HG03103 (cell line): Measurements from ENCODE around the gene ACVR2B.

Source experiments
- ATAC-seq: cut with Tn5 transposase; IDR thresholded peaks from one replicate; pipeline ENCODE4 v1.9.1; 2021; ENCODE audit warnings: low read depth; ENCODE audit not compliant: unreplicated experiment

The ACVR2B gene

DNA sequence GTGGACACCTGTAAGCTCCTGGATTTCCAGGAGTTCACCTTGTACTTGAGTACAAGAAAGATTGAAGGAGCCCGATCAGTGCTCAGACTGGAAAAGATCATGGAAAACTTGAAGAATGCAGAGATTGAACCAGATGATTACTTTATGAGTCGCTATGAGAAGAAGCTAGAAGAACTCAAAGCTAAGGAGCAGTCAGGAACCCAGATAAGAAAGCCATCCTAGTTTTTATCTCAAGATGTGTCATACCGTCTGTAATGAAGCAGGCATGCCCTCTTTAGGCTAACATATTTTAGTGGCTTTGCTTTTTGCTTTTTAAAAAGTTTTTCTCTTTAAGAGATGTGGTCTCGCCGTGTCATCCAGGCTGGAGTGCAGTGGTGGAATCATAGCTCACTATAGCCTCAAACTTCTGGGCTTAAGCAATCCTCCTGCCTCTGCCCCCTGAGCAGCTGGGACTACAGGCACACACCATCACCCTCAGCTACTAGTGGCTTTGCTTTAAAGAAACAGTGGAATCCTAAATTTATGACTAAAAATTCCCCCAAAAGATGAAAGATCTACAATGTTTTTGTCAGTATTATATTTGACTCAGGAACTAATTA, 70.5 kb downstream of the ACVR2B start:
- ATAC-seq = no peak

DNA sequence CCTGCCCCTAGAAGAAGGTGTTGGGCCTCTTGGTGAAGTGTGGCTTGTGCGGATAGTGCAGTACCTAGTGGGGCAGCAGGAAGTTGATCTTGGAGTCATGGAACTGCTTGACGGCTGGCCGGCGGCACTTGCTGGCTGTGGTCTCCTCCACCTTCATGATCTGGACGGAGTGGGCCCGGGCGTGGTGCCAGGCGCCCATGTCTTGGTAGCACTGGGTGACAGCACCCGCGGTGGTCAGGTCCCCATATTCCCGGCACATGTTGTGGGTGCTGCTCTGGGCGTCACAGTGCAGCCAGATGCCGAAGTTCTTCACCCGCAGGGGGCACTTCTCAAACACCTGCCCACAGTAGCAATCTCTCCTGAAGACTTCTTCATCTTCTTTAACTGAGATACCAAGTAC, 73.1 kb downstream of the ACVR2B start:
- ATAC-seq = no peak

DNA sequence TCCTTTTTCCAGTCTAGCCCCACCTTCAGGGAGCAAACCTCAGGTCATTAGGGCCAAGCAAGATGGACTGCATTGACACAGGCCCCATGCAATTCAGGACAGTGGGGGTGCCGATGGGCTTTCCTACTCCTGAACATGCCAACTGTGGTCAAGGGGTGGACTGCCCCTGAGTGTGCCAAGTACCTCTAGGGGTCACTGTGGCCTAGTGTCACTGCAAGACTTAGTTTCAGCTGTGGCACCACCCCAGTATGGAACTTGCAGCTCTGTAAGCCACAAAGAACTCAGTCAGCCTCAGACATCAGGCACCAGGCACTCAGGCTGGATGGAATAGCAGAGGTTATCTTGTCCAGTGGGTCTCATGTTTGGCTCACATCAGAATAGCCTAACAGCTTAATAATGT, 74.8 kb downstream of the ACVR2B start:
- no peak for ATAC-seq

DNA sequence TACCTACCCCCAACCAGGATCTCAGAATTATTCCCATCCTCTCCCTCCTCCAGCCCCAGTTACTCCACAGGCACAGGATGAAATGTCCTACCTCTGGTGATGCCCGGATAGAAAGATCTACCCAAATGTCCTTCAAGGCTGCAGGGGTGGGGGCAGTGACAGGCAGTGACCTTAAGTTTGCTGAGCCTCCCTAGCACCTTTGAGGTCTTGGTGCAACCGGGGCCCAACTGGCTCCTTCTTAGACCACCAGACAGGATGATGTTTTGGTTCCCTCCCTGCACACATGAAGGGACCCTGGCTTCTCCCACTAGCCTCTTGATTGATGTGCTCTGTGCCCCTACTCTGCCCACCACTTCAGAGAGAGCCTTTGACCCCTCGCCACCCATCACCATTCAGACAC, 78.8 kb downstream of the ACVR2B start:
- ATAC-seq = no peak

DNA sequence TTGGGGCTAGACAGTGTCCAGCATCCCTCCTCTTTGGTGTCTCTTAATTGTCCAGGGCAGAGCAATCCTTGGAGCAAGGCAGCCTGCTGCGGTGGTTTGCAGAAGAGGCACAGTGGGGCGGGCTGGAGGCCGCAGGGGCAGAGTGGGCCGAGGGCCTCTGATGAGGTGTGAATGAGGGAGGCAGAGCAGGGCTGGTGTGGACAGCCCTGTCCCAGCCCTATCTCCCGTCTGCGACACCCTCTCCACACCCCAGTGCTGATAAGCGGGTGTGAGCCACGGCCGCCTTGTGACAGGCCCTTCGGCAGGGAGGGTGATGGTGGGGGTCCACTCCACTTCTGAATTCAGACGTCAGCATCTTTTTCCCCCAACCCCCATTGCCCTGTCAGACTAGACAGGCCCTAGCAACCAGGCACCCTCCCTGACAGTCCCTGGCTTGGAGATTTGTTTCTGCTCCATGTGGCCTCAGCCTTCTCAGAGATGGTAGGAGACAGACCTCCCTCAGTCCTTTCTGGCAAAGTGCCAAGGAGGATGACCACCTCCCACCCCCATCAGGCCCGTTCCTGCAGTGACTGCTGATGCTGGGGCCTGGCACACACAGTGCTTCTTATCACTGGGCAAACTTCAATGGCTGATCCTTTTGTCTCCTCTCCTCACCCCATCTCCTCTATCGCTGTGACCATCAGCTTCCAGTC, 79.7 kb downstream of the ACVR2B start:
- ATAC-seq = no peak

DNA sequence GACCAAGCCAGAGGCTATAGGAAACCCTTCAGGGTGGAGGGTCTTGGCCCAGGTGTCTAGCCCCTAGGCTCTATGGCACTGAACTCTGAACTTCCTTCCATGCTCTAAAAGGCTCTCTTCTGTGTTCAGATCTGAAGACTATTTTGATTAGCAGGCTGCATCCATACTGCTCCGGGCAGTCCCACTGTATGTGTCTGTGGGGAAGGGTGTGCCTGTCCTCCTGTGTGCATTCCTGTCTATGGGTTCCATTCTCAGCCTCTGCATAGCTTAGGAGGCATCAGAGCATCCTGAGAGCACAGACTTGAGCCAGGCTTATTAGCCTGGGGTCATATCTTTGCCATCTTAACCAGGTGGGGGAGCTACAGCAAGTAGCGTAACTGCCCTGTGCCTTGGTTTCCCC, 80.5 kb downstream of the ACVR2B start:
- ATAC-seq = no peak

DNA sequence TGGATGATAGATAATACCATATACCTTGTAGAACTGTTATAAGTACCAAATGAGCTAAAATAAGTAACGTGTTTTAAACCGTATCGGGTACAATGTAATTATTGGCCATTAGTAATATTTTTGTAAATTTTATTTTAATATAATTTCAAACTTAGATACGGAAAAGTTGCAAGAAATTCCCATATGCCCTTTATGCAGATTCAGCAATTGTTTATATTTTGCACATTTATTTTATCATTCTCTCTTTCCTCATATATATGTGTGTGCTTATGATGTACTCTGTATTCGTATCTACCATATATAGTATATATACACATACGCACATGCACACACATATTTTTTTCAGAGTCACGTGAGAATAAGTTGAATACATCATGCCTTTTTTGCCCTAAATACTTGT, 80.9 kb downstream of the ACVR2B start:
- ATAC-seq = no peak

DNA sequence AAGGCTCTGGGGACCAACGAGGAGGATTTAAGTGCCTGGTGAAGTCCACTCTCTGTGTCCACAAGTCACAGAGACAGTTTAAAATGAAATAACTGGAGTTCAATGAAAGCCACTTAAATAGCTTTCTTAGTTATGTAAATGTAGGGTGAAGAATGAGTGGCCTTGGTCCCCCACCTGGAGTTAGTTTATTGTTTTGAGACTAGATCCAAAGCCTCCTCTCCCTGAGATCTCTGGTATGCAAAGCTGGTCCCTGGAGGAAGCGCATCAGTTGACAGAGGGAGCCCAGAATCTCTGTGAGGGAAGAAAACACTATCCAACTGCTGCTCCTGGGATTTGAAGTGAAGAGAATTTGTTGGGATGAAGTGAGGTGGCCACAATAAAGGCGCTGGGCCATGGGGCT, 83.0 kb downstream of the ACVR2B start:
- ATAC-seq = no peak

DNA sequence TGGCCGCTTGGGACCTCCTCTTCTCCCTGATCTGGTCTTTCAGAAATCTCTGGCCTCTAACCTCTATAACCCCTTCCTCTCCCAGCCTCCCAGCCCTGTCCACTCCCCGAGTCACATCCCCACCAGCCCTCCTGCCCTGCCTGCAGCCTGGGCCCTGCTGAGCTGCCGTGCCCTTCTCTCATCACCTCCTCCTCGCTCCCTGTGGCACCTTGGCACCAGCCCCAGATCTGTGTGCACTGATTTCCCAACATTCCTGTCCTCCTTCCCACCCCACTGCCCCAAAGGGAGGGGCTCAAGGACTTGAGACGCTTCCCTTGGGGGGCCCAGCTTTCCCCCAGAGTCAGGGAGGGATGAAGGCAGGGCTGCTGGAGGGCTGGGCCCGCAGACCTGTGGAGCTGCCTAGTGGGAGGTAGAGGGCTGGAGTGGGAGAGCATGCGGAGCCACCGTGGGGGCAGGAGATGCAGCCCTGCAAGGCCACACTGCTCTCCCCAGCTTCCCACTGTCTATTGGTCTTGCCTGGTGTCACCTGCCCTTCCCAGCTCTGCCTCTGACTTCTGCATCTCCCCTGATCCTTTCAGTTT, 85.2 kb downstream of the ACVR2B start:
- ATAC-seq = no peak

DNA sequence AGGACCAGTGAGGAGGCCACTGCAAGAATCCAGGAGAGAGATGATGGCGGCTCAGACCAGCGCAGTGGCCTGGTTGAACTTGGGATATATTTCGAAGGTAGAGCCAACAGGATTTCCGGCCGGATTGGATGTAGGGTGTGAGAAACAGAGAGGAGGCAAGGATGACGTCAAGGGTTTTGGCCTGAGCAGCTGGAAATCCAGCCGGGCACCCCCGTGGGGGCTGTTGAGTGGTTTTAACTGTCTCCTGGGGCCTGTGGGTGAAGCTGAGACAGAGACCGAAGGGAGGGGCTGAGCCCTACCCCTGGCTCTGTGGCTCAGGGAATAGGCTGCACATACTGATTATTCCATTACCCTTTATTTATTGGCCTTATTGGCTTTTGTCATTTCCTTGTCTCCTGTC, 88.1 kb downstream of the ACVR2B start:
- ATAC-seq = no peak
